H1 (cell line): ENCODE results near the gene C5orf34. TPM values are rescaled to one million over a fixed set of nuclear protein-coding genes. Genes with fewer than 3 reads are reported as not detected.

Experiments used
- BRCA1 ChIP-seq: IDR thresholded peaks from 2 replicates; pipeline ENCODE4 v1.6.1; 2012; ENCODE audit warnings: low read depth, low read length, improper control_type of control experiment
- CHD2 ChIP-seq: IDR thresholded peaks from 2 replicates; pipeline ENCODE4 v1.6.1; 2012; ENCODE audit warnings: low read length, improper control_type of control experiment
- CTBP2 ChIP-seq: IDR thresholded peaks from 2 replicates; pipeline ENCODE4 v1.7.0; 2011; ENCODE audit warnings: borderline replicate concordance, mild to moderate bottlenecking, moderate library complexity, mixed read lengths, low read length; ENCODE audit not compliant: insufficient read depth, insufficient read length
- EP300 ChIP-seq, 2 experiments: IDR thresholded peaks; 1 replicate in 1 of 2; 2 replicates in 1 of 2; pipeline ENCODE4 v1.6.1; 2011 to 2012; ENCODE audit warnings: low read depth in 2 of 2, low read length in 2 of 2, mild to moderate bottlenecking in 2 of 2, borderline replicate concordance in 1 of 2, inconsistent platforms in 1 of 2, moderate library complexity in 1 of 2
- EZH2 ChIP-seq: fragments of 200-600 bp; sonication (generic); IDR thresholded peaks from 2 replicates; pipeline ENCODE4 v1.7.1; 2012; ENCODE audit warnings: low read depth, mild to moderate bottlenecking, moderate library complexity, low read length, inconsistent platforms; ENCODE audit not compliant: severe bottlenecking
- GTF2F1 ChIP-seq: IDR thresholded peaks from 2 replicates; pipeline ENCODE4 v1.6.1; 2012; ENCODE audit warnings: low read depth, low read length, improper control_type of control experiment, borderline replicate concordance
- POU5F1 ChIP-seq: IDR thresholded peaks from 2 replicates; pipeline ENCODE4 v1.6.1; 2011; ENCODE audit warnings: low read depth, mild to moderate bottlenecking, low read length, moderate library complexity
- RXRA ChIP-seq: IDR thresholded peaks from 2 replicates; pipeline ENCODE4 v1.6.1; 2011; ENCODE audit warnings: low read depth, mild to moderate bottlenecking, low read length, moderate library complexity; ENCODE audit not compliant: insufficient read depth
- SIRT6 ChIP-seq: IDR thresholded peaks from one replicate; pipeline ENCODE4 v1.7.1; 2012; ENCODE audit warnings: low read length, inconsistent platforms
- SP1 ChIP-seq: IDR thresholded peaks from 2 replicates; pipeline ENCODE4 v1.6.1; 2011; ENCODE audit warnings: low read depth, low read length
- SP2 ChIP-seq: IDR thresholded peaks from 2 replicates; pipeline ENCODE4 v1.6.1; 2012; ENCODE audit warnings: mild to moderate bottlenecking, low read length, inconsistent platforms
- SUZ12 ChIP-seq: fragments of 200-600 bp; sonication (generic); IDR thresholded peaks from 2 replicates; pipeline ENCODE4 v1.6.1; 2012; ENCODE audit warnings: mild to moderate bottlenecking, inconsistent platforms, low read length, moderate library complexity, mixed read lengths
- TAF1 ChIP-seq: IDR thresholded peaks from 2 replicates; pipeline ENCODE4 v1.6.1; 2011; ENCODE audit warnings: mild to moderate bottlenecking, low read depth, low read length
- TAF7 ChIP-seq: optimal IDR thresholded peaks from 2 replicates; pipeline ENCODE3; 2011; ENCODE audit warnings: low read depth, mild to moderate bottlenecking, inconsistent platforms, low read length, moderate library complexity, borderline replicate concordance
- ZNF274 ChIP-seq: IDR thresholded peaks from 2 replicates; pipeline ENCODE4 v1.7.0; 2012; ENCODE audit warnings: low read length, borderline replicate concordance; ENCODE audit errors: extremely low read depth
- polyA plus RNA-seq, 7 experiments: library from polyadenylated mRNA; depleted of rRNA in 3 of 7; stranded (reverse) in 5 of 7; unstranded in 2 of 7; fragments of >200 nt in 5 of 7; fragments of 200-250 nt in 2 of 7; gene quantifications; 1 replicate in 5 of 7; 2 replicates in 1 of 7; 4 replicates in 1 of 7; pipeline versions ENCODE4 v1.2.1 to v1.2.3, GENCODE V29; 2011 to 2013; ENCODE audit warnings: missing spikeins in 2 of 7, mixed read lengths in 2 of 7
- total RNA-seq: library from RNA; stranded (reverse); fragmentation: NEBNext Ultra II Directional; extraction: Animal tissue kit (Norgen Biotek cat#: 25700); gene quantifications from 2 replicates; pipeline ENCODE4 v1.2.1, GENCODE V29; 2021
- TF ChIP-seq, protein P1 (sequence below), 3 experiments: IDR thresholded peaks; 1 replicate in 2 of 3; 2 replicates in 1 of 3; pipeline versions ENCODE4 v1.5.1 to v1.6.1; 2011; ENCODE audit warnings: low read length in 3 of 3, mild to moderate bottlenecking in 3 of 3, inconsistent platforms in 2 of 3, low read depth in 1 of 3, moderate library complexity in 1 of 3; ENCODE audit not compliant: insufficient read depth in 1 of 3; ENCODE audit errors: control extremely low read depth in 1 of 3
- TF ChIP-seq, protein P2 (sequence below): IDR thresholded peaks from 2 replicates; pipeline ENCODE4 v1.6.1; 2012; ENCODE audit warnings: inconsistent platforms
- TF ChIP-seq, protein P3 (sequence below): IDR thresholded peaks from 2 replicates; pipeline ENCODE4 v1.6.1; 2012; ENCODE audit warnings: inconsistent platforms

C5orf34 gene
- total and polyA plus RNA-seq, 2 of the 8 experiments (the other 6 are each of a cell fraction or from before 2014, with no cell fraction given), result 6.8 to 8.6 TPM

DNA sequence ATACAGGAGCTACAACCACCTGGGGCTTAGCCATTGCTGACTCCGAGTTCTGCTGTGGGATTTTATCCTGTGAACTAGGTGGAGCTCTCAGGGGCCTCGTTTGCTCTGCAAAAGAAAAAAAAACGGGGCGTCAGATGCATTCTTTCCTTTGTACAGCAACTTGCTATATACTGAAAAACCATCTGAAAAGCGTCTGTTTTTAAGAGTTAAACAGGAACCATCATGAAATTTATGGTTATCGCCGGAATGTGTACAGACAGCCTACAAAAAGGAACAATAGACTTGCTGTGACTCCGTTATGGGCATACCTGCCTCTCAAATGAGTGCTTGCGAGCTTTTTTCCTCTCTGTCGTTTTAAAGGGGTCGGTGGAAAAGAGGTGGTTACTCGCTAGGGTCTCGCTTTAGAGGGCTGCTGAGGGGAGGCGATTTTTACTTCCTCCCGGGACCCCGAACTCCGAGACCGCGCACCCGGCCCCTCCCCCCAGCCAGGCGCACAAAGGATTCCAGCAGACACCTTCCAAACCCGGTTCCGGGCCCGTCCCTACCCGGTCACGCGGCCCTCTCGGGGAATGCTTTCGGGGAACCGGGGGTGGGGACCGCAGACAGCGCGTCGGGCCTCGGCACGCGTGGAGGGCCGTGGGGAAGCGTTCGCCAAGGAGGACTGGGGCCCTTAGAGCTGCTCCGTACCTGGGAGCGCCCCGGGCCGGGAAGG lies 41.1 kb upstream of the C5orf34 start (continued):
- peak; percentile 49 for TF ChIP-seq TAF7
- TF ChIP-seq, protein P1, sequence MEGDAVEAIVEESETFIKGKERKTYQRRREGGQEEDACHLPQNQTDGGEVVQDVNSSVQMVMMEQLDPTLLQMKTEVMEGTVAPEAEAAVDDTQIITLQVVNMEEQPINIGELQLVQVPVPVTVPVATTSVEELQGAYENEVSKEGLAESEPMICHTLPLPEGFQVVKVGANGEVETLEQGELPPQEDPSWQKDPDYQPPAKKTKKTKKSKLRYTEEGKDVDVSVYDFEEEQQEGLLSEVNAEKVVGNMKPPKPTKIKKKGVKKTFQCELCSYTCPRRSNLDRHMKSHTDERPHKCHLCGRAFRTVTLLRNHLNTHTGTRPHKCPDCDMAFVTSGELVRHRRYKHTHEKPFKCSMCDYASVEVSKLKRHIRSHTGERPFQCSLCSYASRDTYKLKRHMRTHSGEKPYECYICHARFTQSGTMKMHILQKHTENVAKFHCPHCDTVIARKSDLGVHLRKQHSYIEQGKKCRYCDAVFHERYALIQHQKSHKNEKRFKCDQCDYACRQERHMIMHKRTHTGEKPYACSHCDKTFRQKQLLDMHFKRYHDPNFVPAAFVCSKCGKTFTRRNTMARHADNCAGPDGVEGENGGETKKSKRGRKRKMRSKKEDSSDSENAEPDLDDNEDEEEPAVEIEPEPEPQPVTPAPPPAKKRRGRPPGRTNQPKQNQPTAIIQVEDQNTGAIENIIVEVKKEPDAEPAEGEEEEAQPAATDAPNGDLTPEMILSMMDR (IDR thresholded peaks at IDR 0.05; ENCODE audit: control extremely low read depth in 1 of 3, insufficient read depth in 1 of 3, low read depth in 1 of 3, low read length in 3 of 3), result no peak
- TF ChIP-seq, protein P2, sequence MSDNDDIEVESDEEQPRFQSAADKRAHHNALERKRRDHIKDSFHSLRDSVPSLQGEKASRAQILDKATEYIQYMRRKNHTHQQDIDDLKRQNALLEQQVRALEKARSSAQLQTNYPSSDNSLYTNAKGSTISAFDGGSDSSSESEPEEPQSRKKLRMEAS, result peak; percentile 60
- no peak for TF ChIP-seq CTBP2
- no peak for TF ChIP-seq BRCA1
- peak; percentile 62 for TF ChIP-seq TAF1
- no peak for TF ChIP-seq RXRA
- TF ChIP-seq SUZ12, result no peak
- no peak for TF ChIP-seq GTF2F1
- TF ChIP-seq SIRT6, result no peak
- no peak for TF ChIP-seq EP300 (IDR thresholded peaks at IDR 0.05; ENCODE audit: borderline replicate concordance in 1 of 2, low read depth in 2 of 2, low read length in 2 of 2)
- TF ChIP-seq ZNF274, result no peak
- no peak for TF ChIP-seq EZH2
- no peak for TF ChIP-seq POU5F1
- TF ChIP-seq SP1, result no peak
- TF ChIP-seq, protein P3, sequence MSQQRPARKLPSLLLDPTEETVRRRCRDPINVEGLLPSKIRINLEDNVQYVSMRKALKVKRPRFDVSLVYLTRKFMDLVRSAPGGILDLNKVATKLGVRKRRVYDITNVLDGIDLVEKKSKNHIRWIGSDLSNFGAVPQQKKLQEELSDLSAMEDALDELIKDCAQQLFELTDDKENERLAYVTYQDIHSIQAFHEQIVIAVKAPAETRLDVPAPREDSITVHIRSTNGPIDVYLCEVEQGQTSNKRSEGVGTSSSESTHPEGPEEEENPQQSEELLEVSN, result no peak
- no peak for TF ChIP-seq SP2
- TF ChIP-seq CHD2, result no peak
